ENCODE measurements around the gene PSMD12. TPM values are rescaled to one million over a fixed set of nuclear protein-coding genes. Genes with fewer than 3 reads are reported as not detected.

The PSMD12 gene
- total and polyA plus RNA-seq, 9 of the 15 experiments (the other 6 are each of a cell fraction or from before 2014, with no cell fraction given): 36.6 to 150 (median 65.5) TPM

- TF ChIP-seq TFAP4 (CRISPR knock-in tag; IDR thresholded peaks at IDR 0.05; ENCODE audit: borderline replicate concordance): peak; percentile 81; the same call in 1 of the 2 replicates
- no peak for TF ChIP-seq MTF1 (CRISPR knock-in tag; IDR thresholded peaks at IDR 0.05; ENCODE audit: borderline replicate concordance)
- no peak for TF ChIP-seq OTX1 (CRISPR knock-in tag; IDR thresholded peaks at IDR 0.05)
- TF ChIP-seq NONO (IDR thresholded peaks at IDR 0.05; ENCODE audit: low read depth in 2 of 2, low read length in 1 of 2): 0 out of 4 replicates have a peak, but pooled peaks of 1 of the 2 experiments have one; percentile 44
- no peak for TF ChIP-seq SRSF9 (IDR thresholded peaks at IDR 0.05; ENCODE audit: borderline replicate concordance, low read depth, low read length)
- no peak for TF ChIP-seq GATA2 (CRISPR knock-in tag; IDR thresholded peaks at IDR 0.05)
- TF ChIP-seq CLOCK (CRISPR knock-in tag; IDR thresholded peaks at IDR 0.05; ENCODE audit: borderline replicate concordance): no peak
- peak; percentile 85; the same call in 1 of the 2 replicates for TF ChIP-seq HMGXB4 (CRISPR knock-in tag; IDR thresholded peaks at IDR 0.05)
- TF ChIP-seq, protein P1, sequence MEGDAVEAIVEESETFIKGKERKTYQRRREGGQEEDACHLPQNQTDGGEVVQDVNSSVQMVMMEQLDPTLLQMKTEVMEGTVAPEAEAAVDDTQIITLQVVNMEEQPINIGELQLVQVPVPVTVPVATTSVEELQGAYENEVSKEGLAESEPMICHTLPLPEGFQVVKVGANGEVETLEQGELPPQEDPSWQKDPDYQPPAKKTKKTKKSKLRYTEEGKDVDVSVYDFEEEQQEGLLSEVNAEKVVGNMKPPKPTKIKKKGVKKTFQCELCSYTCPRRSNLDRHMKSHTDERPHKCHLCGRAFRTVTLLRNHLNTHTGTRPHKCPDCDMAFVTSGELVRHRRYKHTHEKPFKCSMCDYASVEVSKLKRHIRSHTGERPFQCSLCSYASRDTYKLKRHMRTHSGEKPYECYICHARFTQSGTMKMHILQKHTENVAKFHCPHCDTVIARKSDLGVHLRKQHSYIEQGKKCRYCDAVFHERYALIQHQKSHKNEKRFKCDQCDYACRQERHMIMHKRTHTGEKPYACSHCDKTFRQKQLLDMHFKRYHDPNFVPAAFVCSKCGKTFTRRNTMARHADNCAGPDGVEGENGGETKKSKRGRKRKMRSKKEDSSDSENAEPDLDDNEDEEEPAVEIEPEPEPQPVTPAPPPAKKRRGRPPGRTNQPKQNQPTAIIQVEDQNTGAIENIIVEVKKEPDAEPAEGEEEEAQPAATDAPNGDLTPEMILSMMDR (IDR thresholded peaks at IDR 0.05 in 2 of 3, conservative IDR thresholded peaks at IDR 0.05 in 1 of 3; ENCODE audit: insufficient read depth in 2 of 3, low read depth in 1 of 3, low read length in 3 of 3): no peak
- TF ChIP-seq, protein P2, sequence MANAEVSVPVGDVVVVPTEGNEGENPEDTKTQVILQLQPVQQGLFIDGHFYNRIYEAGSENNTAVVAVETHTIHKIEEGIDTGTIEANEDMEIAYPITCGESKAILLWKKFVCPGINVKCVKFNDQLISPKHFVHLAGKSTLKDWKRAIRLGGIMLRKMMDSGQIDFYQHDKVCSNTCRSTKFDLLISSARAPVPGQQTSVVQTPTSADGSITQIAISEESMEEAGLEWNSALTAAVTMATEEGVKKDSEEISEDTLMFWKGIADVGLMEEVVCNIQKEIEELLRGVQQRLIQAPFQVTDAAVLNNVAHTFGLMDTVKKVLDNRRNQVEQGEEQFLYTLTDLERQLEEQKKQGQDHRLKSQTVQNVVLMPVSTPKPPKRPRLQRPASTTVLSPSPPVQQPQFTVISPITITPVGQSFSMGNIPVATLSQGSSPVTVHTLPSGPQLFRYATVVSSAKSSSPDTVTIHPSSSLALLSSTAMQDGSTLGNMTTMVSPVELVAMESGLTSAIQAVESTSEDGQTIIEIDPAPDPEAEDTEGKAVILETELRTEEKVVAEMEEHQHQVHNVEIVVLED (CRISPR knock-in tag; IDR thresholded peaks at IDR 0.05): no peak
- no peak for TF ChIP-seq SMARCA5 (IDR thresholded peaks at IDR 0.05)
- TF ChIP-seq HDAC3 (IDR thresholded peaks at IDR 0.05; ENCODE audit: borderline replicate concordance, partially characterized antibody): peak; percentile 31
Measured at GRCh38 chr17:67366193-67367157, at the start of gene PSMD12 (continued).

Measured in K562 (cell line).